Neuronal stem cell (in vitro differentiated cells): ENCODE results near the gene SERINC3.

ENCODE experiments used
- DNase-seq: peaks from one replicate; pipeline ENCODE4 v3.0.0-alpha.2; 2013; ENCODE audit warnings: low spot score
- H2AFZ ChIP-seq: one replicate; pipeline ENCODE4 v1.6.1; 2013; ENCODE audit warnings: mild to moderate bottlenecking, low read length, inconsistent platforms
- H2AK5ac ChIP-seq: 2 replicates; pipeline ENCODE4 v1.6.1; 2013; ENCODE audit warnings: low read depth, mild to moderate bottlenecking, inconsistent platforms, low read length, moderate library complexity, mixed read lengths
- H2BK120ac ChIP-seq: 2 replicates; pipeline ENCODE4 v1.6.1; 2013; ENCODE audit warnings: low read depth, mild to moderate bottlenecking, inconsistent platforms, low read length, moderate library complexity, mixed read lengths
- H2BK12ac ChIP-seq: one replicate; pipeline ENCODE4 v1.6.1; 2013; ENCODE audit warnings: low read length, inconsistent platforms
- H2BK15ac ChIP-seq: 2 replicates; pipeline ENCODE4 v1.6.1; 2013; ENCODE audit warnings: mild to moderate bottlenecking, low read length, inconsistent platforms, mixed read lengths
- H2BK5ac ChIP-seq: one replicate; pipeline ENCODE4 v1.6.1; 2013; ENCODE audit warnings: inconsistent platforms, mild to moderate bottlenecking, low read length, moderate library complexity
- H3K14ac ChIP-seq: one replicate; pipeline ENCODE4 v1.6.1; 2013; ENCODE audit warnings: low read length, inconsistent platforms
- H3K18ac ChIP-seq: 2 replicates; pipeline ENCODE4 v1.6.1; 2013; ENCODE audit warnings: low read length, inconsistent platforms
- H3K23ac ChIP-seq: 2 replicates; pipeline ENCODE4 v1.6.1; 2013; ENCODE audit warnings: low read depth, mild to moderate bottlenecking, mixed read lengths, low read length, inconsistent platforms; ENCODE audit not compliant: poor library complexity
- H3K27ac ChIP-seq: replicated peaks from 3 replicates; pipeline ENCODE4 v1.5.1; 2013; ENCODE audit warnings: low read length, inconsistent platforms
- H3K27me3 ChIP-seq, 3 experiments: 2 replicates each; pipeline ENCODE4 v1.6.1; 2013; ENCODE audit warnings: low read length in 3 of 3, mild to moderate bottlenecking in 2 of 3, inconsistent platforms in 1 of 3, low read depth in 1 of 3, mixed read lengths in 1 of 3, moderate library complexity in 1 of 3; ENCODE audit not compliant: control insufficient read depth in 3 of 3, insufficient read depth in 3 of 3
- H3K36me3 ChIP-seq, 2 donors: replicated peaks in 1 of 2; 2 replicates each; pipeline ENCODE4 v1.6.1; 2013; ENCODE audit warnings: low read length in 2 of 2; ENCODE audit not compliant: control insufficient read depth in 2 of 2, insufficient read depth in 2 of 2
- H3K4ac ChIP-seq: 2 replicates; pipeline ENCODE4 v1.6.1; 2013; ENCODE audit warnings: inconsistent platforms, mild to moderate bottlenecking, low read length, moderate library complexity
- H3K4me1 ChIP-seq, 2 donors: 1 replicate in 1 of 2; 2 replicates in 1 of 2; pipeline ENCODE4 v1.6.1; 2013; ENCODE audit warnings: low read length in 2 of 2, low read depth in 1 of 2; ENCODE audit not compliant: control insufficient read depth in 2 of 2, insufficient read depth in 1 of 2
- H3K4me2 ChIP-seq: one replicate; pipeline ENCODE4 v1.6.1; 2013; ENCODE audit warnings: mild to moderate bottlenecking, low read length, inconsistent platforms; ENCODE audit not compliant: insufficient read depth, poor library complexity, severe bottlenecking
- H3K4me3 ChIP-seq, 2 donors: 2 replicates each; pipeline ENCODE4 v1.5.1; 2013; ENCODE audit warnings: low read length in 2 of 2, mild to moderate bottlenecking in 2 of 2, inconsistent platforms in 1 of 2, moderate library complexity in 1 of 2
- H3K79me1 ChIP-seq: one replicate; pipeline ENCODE4 v1.6.1; 2013; ENCODE audit warnings: low read depth, mild to moderate bottlenecking, inconsistent platforms, low read length, moderate library complexity
- H3K9ac ChIP-seq: one replicate; pipeline ENCODE4 v1.6.1; 2013; ENCODE audit warnings: mild to moderate bottlenecking, low read depth, low read length, inconsistent platforms; ENCODE audit not compliant: poor library complexity
- H3K9me3 ChIP-seq, 2 donors: replicated peaks in 1 of 2; 2 replicates each; pipeline versions ENCODE3 to v1.6.1; 2013; ENCODE audit warnings: low read length in 2 of 2, mild to moderate bottlenecking in 2 of 2, inconsistent platforms in 1 of 2, low read depth in 1 of 2, mixed read lengths in 1 of 2, moderate library complexity in 1 of 2; ENCODE audit not compliant: control insufficient read depth in 2 of 2, insufficient read depth in 1 of 2
- H4K8ac ChIP-seq: one replicate; pipeline ENCODE4 v1.6.1; 2013; ENCODE audit warnings: low read depth, mild to moderate bottlenecking, inconsistent platforms, low read length, moderate library complexity
- H4K91ac ChIP-seq: one replicate; pipeline ENCODE4 v1.6.1; 2013; ENCODE audit warnings: low read length, low read depth, mild to moderate bottlenecking, inconsistent platforms; ENCODE audit not compliant: poor library complexity
- WGBS, 2 donors: extraction: QIAGEN DNeasy Blood & Tissue Kit; methylation state at CpG; one replicate each; pipeline ENCODE4 v1.1.7; 2013; ENCODE audit warnings: missing lambda C conversion rate in 2 of 2, mixed read lengths in 1 of 2; ENCODE audit not compliant: insufficient read length in 2 of 2, insufficient replicate concordance in 1 of 2; ENCODE audit errors: extremely low coverage in 2 of 2; 5-methylcytosine and 5-hydroxymethylcytosine counted together

SERINC3 gene

DNA sequence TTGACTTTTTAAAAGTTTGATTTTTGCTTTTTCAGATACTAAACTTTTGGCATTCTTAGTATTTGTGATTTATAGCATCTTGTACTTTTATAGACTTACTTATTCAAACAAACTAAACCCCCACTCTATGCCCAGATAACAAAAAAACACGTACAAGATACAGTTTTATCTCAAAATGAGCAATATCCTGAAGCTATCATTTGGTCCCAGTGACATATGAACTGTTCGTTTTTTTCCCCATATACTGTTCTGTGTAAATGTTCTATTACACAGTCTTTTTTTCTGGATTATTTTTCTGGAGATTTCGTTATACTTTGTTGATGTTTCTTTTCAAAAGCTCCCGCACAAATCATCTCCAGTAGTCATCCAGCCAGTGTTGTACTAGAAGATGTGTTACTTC lies 27.3 kb upstream of the SERINC3 start:
- Histone ChIP-seq H2BK120ac (no peak overlapping the region), H2BK12ac (no peak overlapping the region), H3K36me3 (no peaks in the 10 kb centered on the region), H2AFZ (no peak overlapping the region), H3K14ac (no peak overlapping the region), H3K9ac (no peak overlapping the region), H3K79me1 (no peaks in the 10 kb centered on the region), H3K27me3 (no peaks in the 10 kb centered on the region), H3K23ac (no peak overlapping the region), H3K4me2 (no peak overlapping the region), H4K8ac (no peak overlapping the region), H3K9me3 (no peaks in the 10 kb centered on the region), H2BK15ac (no peak overlapping the region), H3K4me3 (no peak overlapping the region), H3K4me1 (peaks cover 0 to 3% of the 10 kb centered on the region in 2 donors), H3K18ac (no peak overlapping the region), H2BK5ac (no peak overlapping the region), H3K4ac (no peak overlapping the region), H3K27ac (no peak overlapping the region), H2AK5ac (no peak overlapping the region), H4K91ac (no peak overlapping the region)
- no CpG with 5 or more reads among the region's 4 CpGs for WGBS, 2 donors
- no peak for DNase-seq

DNA sequence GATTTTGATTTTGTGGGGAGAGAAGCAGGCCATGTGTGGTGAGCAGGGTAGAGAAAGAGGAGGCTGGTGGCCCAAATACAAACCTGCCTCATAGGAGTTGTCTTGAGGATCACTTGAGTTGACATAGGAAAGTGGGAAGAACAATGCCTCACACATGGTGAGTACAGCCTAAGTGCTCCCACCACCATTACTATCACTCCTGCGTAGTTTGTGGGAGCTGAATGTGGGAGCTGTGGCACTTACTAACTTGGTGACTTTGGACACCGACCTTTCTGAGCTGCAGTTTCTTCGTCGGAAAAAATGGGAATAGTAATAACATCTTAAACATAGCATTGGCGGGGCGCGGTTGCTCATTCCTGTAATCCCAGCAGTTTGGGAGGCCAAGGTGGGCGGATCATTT lies 25.5 kb upstream of the SERINC3 start:
- no CpG with 5 or more reads among the region's 8 CpGs for WGBS, 2 donors
- DNase-seq: no peak

DNA sequence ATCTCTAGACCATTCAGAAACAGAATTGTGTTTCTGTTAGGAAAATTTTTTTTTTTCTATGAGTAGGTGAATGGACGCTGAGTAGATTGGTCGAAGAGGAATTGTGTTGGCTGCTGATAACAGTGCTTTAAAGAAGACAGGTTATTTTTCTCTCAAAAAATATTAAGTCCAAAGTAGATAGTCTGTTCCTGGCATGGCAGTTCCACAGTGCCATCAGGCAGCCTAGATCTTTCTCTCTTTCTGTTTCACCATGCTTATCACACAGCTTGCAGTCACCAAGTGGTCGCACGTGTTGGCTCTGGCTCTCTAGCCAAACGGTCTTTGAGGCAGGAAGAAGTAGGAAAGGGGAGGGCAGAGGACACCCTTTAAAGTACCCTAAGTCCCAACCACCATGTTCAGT lies 22.4 kb upstream of the SERINC3 start:
- no CpG with 5 or more reads among the region's 5 CpGs for WGBS, 2 donors
- H3K4ac ChIP-seq: no peak overlapping the region

More for the DNA sequence above, 25.5 kb upstream of the SERINC3 start:
- H2AK5ac ChIP-seq: no peak overlapping the region
- no peak overlapping the region for H2BK120ac ChIP-seq
- H4K8ac ChIP-seq: no peak overlapping the region
- no peak overlapping the region for H3K4ac ChIP-seq
- no peak overlapping the region for H2BK15ac ChIP-seq
- no peaks in the 10 kb centered on the region for H3K27me3 ChIP-seq
- no peak overlapping the region for H4K91ac ChIP-seq
- no peak overlapping the region for H3K23ac ChIP-seq
- no peaks in the 10 kb centered on the region for H3K79me1 ChIP-seq
- no peak overlapping the region for H3K27ac ChIP-seq
- no peak overlapping the region for H2AFZ ChIP-seq
- H3K9ac ChIP-seq: no peak overlapping the region
- H3K4me3 ChIP-seq: no peak overlapping the region
- no peak overlapping the region for H3K18ac ChIP-seq
- no peak overlapping the region for H3K4me2 ChIP-seq
- H2BK5ac ChIP-seq: no peak overlapping the region
- H3K14ac ChIP-seq: no peak overlapping the region
- H3K4me1 ChIP-seq: peaks cover 0 to 3% of the 10 kb centered on the region in 2 donors
- no peaks in the 10 kb centered on the region for H3K36me3 ChIP-seq
- no peak overlapping the region for H2BK12ac ChIP-seq
- no peaks in the 10 kb centered on the region for H3K9me3 ChIP-seq

DNA sequence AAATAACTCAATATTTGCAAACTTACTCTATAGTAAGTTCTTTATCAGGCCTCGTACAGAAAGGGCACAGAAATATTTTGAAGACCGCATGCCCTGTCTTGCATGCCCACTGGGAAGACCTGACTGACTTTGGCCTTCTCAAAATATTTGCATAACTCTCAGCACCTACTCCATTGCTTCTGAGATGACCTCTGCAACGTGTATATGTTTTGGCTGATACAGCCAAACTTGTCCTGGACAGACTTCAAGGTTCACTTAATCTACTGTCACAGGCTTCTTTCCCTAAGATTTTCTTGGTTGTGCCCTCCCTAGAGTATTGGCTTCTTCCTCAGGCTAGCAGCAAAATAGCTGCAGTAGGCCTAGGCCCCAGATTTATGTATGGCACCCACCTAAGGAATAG lies 21.5 kb upstream of the SERINC3 start:
- H3K4ac ChIP-seq: no peak overlapping the region
- no peak overlapping the region for H3K4me3 ChIP-seq
- H3K9ac ChIP-seq: no peak overlapping the region
- no peak overlapping the region for H4K91ac ChIP-seq
- no peak overlapping the region for H3K18ac ChIP-seq
- no peak overlapping the region for H2BK12ac ChIP-seq
- no peak overlapping the region for H2BK15ac ChIP-seq
- no peaks in the 10 kb centered on the region for H3K27me3 ChIP-seq
- H3K27ac ChIP-seq: no peak overlapping the region
- H2AK5ac ChIP-seq: no peak overlapping the region
- no peak overlapping the region for H2AFZ ChIP-seq
- no CpG with 5 or more reads among the region's 3 CpGs for WGBS, 2 donors
- H3K14ac ChIP-seq: no peak overlapping the region
- H4K8ac ChIP-seq: no peak overlapping the region
- H3K23ac ChIP-seq: no peak overlapping the region
- H3K4me2 ChIP-seq: no peak overlapping the region
- no peaks in the 10 kb centered on the region for H3K79me1 ChIP-seq
- no peak overlapping the region for H2BK120ac ChIP-seq
- H2BK5ac ChIP-seq: no peak overlapping the region
- no peaks in the 10 kb centered on the region for H3K9me3 ChIP-seq
- no peak for DNase-seq
- no peaks in the 10 kb centered on the region for H3K36me3 ChIP-seq
- peaks cover 0 to 3% of the 10 kb centered on the region in 2 donors for H3K4me1 ChIP-seq

More for the DNA sequence above, 22.4 kb upstream of the SERINC3 start:
- H2AFZ ChIP-seq: no peak overlapping the region
- H4K91ac ChIP-seq: no peak overlapping the region
- H3K4me1 ChIP-seq: peaks cover 0 to 3% of the 10 kb centered on the region in 2 donors
- no peak overlapping the region for H3K18ac ChIP-seq
- H3K36me3 ChIP-seq: no peaks in the 10 kb centered on the region
- no peak for DNase-seq
- no peak overlapping the region for H4K8ac ChIP-seq
- H3K79me1 ChIP-seq: no peaks in the 10 kb centered on the region
- H2BK120ac ChIP-seq: no peak overlapping the region
- no peak overlapping the region for H2BK12ac ChIP-seq
- no peak overlapping the region for H3K23ac ChIP-seq
- no peak overlapping the region for H3K27ac ChIP-seq
- no peak overlapping the region for H2AK5ac ChIP-seq
- H3K14ac ChIP-seq: no peak overlapping the region
- no peaks in the 10 kb centered on the region for H3K9me3 ChIP-seq
- no peak overlapping the region for H2BK5ac ChIP-seq
- H3K9ac ChIP-seq: no peak overlapping the region
- no peaks in the 10 kb centered on the region for H3K27me3 ChIP-seq
- no peak overlapping the region for H3K4me2 ChIP-seq
- no peak overlapping the region for H3K4me3 ChIP-seq
- H2BK15ac ChIP-seq: no peak overlapping the region
